Vagina (tissue), 2 donors: ENCODE results near the gene C12orf76. TPM values are rescaled to one million over a fixed set of nuclear protein-coding genes. Genes with fewer than 3 reads are reported as not detected.
A peak's percentile ranks its signal among the peaks of the same experiment; 100 is the strongest.
"Not testable (repeated sequence)": the region's sequence is repeated elsewhere in the genome, so short reads cannot be mapped to it uniquely, and the experiment has no call there.

Experiments used
- DNase-seq, 2 donors: peaks; one replicate each; pipeline ENCODE4 v3.0.0-alpha.2; 2017; ENCODE audit errors: extremely low spot score in 2 of 2
- H3K27ac ChIP-seq: fragments of 200-600 bp; sonication (generic); one replicate; pipeline ENCODE4 v1.5.1; 2019
- H3K27me3 ChIP-seq: fragments of 200-600 bp; sonication (generic); one replicate; pipeline ENCODE4 v1.5.1; 2019
- H3K36me3 ChIP-seq, 2 donors: fragments of 200-600 bp; sonication (generic); one replicate each; pipeline ENCODE4 v1.5.1; 2017 to 2019
- H3K4me1 ChIP-seq: fragments of 200-600 bp; sonication (generic); one replicate; pipeline ENCODE4 v1.5.1; 2019
- H3K4me3 ChIP-seq, 2 donors: fragments of 200-600 bp; sonication (generic); 1 replicate in 1 of 2; 2 replicates in 1 of 2; pipeline ENCODE4 v1.5.1; 2016 to 2019
- H3K9me3 ChIP-seq: fragments of 200-600 bp; sonication (generic); one replicate; pipeline ENCODE4 v1.5.1; 2019
- POLR2A ChIP-seq, 2 donors: fragments of 450-650 bp; IDR thresholded peaks; one replicate each; pipeline ENCODE4 v1.6.1; 2017; ENCODE audit warnings: antibody characterized with exemption in 2 of 2, mild to moderate bottlenecking in 2 of 2, moderate library complexity in 2 of 2
- POLR2AphosphoS5 ChIP-seq, 2 donors: sonication (generic); formaldehyde crosslinking; IDR thresholded peaks; one replicate each; pipeline ENCODE4 v1.9.0; 2017; ENCODE audit warnings: antibody characterized with exemption in 2 of 2, mild to moderate bottlenecking in 2 of 2, low read depth in 1 of 2; ENCODE audit not compliant: insufficient read depth in 1 of 2
- intact Hi-C: fragments of 100-400 bp; cut with DNase I; formaldehyde crosslinking; loops from one replicate; pipeline ENCODE4 v1.15.1; 2023
- total RNA-seq: library from RNA; depleted of rRNA; stranded (reverse); fragments of >200 nt; gene quantifications from one replicate; pipeline ENCODE4 v1.2.3, GENCODE V29; 2016
- TF ChIP-seq, protein P1 (sequence below), 3 experiments: fragments of 450-650 bp in 2 of 3; fragments of 200-600 bp in 1 of 3; sonication (generic) in 1 of 3; IDR thresholded peaks; one replicate each; pipeline ENCODE4 v1.5.1; 2017 to 2019; ENCODE audit warnings: antibody characterized with exemption in 3 of 3, mild to moderate bottlenecking in 2 of 3, moderate library complexity in 2 of 3

Gene C12orf76
- total RNA-seq, 1 donor from 2014 or later = 7.6 TPM

DNA sequence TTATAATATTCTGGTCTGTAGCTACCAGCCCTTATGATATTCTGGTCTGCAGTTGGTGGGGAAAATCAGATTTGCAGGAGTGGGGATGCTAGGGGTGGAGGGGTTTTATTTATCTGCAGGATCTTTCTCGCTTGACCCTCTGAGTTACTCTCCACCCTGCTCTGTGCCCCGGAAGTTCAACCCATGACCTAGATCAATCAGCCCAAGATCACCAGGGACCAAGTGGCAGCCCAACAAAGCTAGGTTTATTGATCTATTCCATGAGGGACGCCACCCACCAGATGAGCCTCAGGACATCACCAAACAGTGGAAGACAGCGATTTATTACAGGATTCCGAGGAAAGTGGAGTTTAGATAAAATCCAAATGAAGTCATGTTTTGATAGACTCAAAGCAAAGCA, 25.8 kb upstream of the C12orf76 start:
- no peak overlapping the region for H3K27ac ChIP-seq
- H3K9me3 ChIP-seq = no peaks in the 10 kb centered on the region
- intact Hi-C loops = no loop called here
- TF ChIP-seq, protein P1, sequence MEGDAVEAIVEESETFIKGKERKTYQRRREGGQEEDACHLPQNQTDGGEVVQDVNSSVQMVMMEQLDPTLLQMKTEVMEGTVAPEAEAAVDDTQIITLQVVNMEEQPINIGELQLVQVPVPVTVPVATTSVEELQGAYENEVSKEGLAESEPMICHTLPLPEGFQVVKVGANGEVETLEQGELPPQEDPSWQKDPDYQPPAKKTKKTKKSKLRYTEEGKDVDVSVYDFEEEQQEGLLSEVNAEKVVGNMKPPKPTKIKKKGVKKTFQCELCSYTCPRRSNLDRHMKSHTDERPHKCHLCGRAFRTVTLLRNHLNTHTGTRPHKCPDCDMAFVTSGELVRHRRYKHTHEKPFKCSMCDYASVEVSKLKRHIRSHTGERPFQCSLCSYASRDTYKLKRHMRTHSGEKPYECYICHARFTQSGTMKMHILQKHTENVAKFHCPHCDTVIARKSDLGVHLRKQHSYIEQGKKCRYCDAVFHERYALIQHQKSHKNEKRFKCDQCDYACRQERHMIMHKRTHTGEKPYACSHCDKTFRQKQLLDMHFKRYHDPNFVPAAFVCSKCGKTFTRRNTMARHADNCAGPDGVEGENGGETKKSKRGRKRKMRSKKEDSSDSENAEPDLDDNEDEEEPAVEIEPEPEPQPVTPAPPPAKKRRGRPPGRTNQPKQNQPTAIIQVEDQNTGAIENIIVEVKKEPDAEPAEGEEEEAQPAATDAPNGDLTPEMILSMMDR (IDR thresholded peaks at IDR 0.05) = no peak
- no peak for TF ChIP-seq POLR2AphosphoS5 (IDR thresholded peaks at IDR 0.05; ENCODE audit: insufficient read depth in 1 of 2, low read depth in 1 of 2)
- no peak for TF ChIP-seq POLR2A (IDR thresholded peaks at IDR 0.05)
- H3K4me3 ChIP-seq = no peak overlapping the region
- H3K4me1 ChIP-seq = peaks cover 11% of the 10 kb centered on the region
- H3K36me3 ChIP-seq = no peaks in the 10 kb centered on the region
- H3K27me3 ChIP-seq = no peaks in the 10 kb centered on the region
- no peak for DNase-seq

DNA sequence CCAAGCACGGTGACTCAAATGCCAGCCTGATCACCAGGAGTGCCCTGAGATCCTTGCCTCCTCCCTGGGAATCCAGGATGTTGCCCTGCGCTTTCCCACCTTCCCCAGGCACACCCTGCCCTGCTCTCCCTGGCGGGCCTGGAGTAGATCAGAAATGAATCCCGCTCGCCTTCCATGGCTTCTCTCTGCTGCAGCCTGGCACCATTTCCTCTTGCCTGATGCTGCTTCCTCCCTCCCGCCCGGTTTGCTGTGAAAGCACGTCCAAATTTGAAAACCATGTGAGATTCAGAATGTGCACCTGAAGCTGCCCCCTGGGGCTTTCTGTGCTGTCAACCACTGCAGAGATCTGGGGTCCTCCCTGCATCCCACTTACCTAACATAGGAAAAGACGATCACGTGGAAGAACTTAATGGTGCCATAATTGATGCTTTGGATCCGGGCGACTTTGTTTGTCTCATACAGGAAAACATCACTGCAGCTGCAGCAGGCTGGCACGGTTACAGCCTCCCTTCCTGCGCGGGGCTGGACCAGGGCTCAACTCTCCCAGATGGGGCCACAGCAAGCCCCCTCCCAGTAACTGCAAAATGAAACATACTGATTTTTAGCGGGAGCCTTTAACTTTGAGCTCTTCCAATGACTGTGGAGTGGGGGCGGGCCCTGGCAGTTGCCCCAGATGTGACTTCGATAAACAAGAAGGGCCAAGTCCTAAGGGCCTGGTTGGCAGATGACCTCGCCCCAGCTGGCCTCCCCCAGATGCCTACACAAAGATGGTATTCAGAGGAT, 24.9 kb upstream of the C12orf76 start:
- Histone ChIP-seq H3K27me3 (no peaks in the 10 kb centered on the region), H3K4me1 (peaks cover 11% of the 10 kb centered on the region), H3K27ac (no peak overlapping the region), H3K9me3 (no peaks in the 10 kb centered on the region), H3K36me3 (no peaks in the 10 kb centered on the region), H3K4me3 (peak overlapping the region; percentile 42 to 44)
- TF ChIP-seq, protein P1 (IDR thresholded peaks at IDR 0.05) = no peak
- TF ChIP-seq POLR2A (IDR thresholded peaks at IDR 0.05) (no peak), POLR2AphosphoS5 (IDR thresholded peaks at IDR 0.05; ENCODE audit: insufficient read depth in 1 of 2, low read depth in 1 of 2) (no peak)
- no peak for DNase-seq
- intact Hi-C loops = no loop called here

DNA sequence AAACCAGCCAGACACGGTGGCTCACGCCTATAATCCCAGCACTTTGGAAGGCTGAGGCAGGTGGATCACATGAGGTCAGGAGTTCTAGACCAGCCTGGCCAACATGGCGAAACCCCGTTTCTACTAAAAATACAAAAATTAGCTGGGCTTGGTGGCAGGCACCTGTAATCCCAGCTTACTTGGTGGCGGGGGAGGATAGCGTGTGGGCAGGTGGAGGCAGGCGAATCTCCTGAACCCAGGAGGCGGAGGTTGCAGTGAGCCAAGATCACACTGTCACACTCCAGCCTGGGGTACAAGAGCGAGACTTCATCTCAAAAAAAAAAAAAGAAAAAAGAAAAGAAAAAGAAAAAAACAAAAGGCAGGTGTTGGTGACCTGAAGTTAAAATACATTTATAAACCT, 24.3 kb upstream of the C12orf76 start:
- intact Hi-C loops, DNase-seq, H3K27me3 ChIP-seq, H3K9me3 ChIP-seq, H3K27ac ChIP-seq, H3K36me3 ChIP-seq: not testable (repeated sequence)
- Histone ChIP-seq H3K4me1 (peaks cover 11% of the 10 kb centered on the region), H3K4me3 (peak overlapping the region; percentile 42 to 44)

DNA sequence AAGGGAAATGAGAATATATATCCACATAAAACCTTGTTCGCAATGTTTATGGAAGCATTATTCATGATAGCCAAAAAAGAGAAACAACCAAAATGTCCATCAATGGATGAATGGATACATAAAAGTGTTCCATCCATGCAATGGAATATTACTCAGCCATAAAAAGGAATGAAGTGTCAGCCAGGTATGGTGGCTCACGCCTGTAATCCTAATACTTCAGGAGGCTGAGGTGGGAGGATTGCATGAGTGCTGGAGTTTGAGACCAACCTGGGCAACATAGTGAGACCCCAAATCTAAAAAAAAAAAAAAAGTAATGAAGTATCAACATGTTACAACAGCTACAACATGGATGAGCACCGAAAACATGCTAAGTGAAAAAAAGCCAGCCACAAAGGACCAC, 23.6 kb upstream of the C12orf76 start:
- Histone ChIP-seq H3K9me3 (no peaks in the 10 kb centered on the region), H3K36me3 (no peaks in the 10 kb centered on the region), H3K27ac (no peak overlapping the region), H3K4me1 (peaks cover 11% of the 10 kb centered on the region), H3K4me3 (no peak overlapping the region), H3K27me3 (no peaks in the 10 kb centered on the region)
- TF ChIP-seq, protein P1 (IDR thresholded peaks at IDR 0.05) = no peak
- no peak for TF ChIP-seq POLR2AphosphoS5 (IDR thresholded peaks at IDR 0.05; ENCODE audit: insufficient read depth in 1 of 2, low read depth in 1 of 2)
- TF ChIP-seq POLR2A (IDR thresholded peaks at IDR 0.05) = no peak
- no peak for DNase-seq
- intact Hi-C loops = no loop called here

DNA sequence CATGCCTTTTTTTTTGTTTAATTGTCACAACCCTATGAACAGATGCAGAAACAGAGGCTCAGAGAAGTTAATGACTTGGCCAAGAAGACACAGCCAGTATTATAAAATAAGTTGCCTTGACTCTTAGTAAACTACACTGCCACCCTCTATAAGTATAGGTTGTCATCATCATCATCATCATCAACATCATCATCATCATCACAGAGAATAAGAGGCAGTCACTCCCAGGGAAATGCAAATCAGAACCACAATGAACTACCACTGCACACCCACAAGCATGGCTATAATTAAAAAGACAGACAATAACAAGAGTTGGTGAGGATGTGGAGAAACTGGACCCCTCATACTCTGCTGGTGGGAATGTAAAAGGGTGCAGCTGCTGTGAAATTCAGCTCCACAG, 23.2 kb upstream of the C12orf76 start:
- no peak overlapping the region for H3K4me3 ChIP-seq
- H3K27ac ChIP-seq = no peak overlapping the region
- H3K9me3 ChIP-seq = no peaks in the 10 kb centered on the region
- intact Hi-C loops = no loop called here
- H3K4me1 ChIP-seq = peaks cover 11% of the 10 kb centered on the region
- no peak for DNase-seq
- TF ChIP-seq, protein P1 (IDR thresholded peaks at IDR 0.05) = no peak
- TF ChIP-seq POLR2A (IDR thresholded peaks at IDR 0.05) (no peak), POLR2AphosphoS5 (IDR thresholded peaks at IDR 0.05; ENCODE audit: insufficient read depth in 1 of 2, low read depth in 1 of 2) (no peak)
- H3K27me3 ChIP-seq = no peaks in the 10 kb centered on the region
- H3K36me3 ChIP-seq = no peaks in the 10 kb centered on the region
